KOPT-K1 (cell line): Measurements from ENCODE around the gene RPL13.
"Not testable (repeated sequence)": the region's sequence is repeated elsewhere in the genome, so short reads cannot be mapped to it uniquely, and the experiment has no call there.

Experiments used
- H3K27ac ChIP-seq: fragments of 200-600 bp; sonication (generic); 2 replicates; pipeline ENCODE4 v1.5.1; 2016; ENCODE audit warnings: antibody characterized with exemption, mild to moderate bottlenecking, low read depth, low read length; ENCODE audit not compliant: poor library complexity, severe bottlenecking
- H3K36me3 ChIP-seq: fragments of 200-600 bp; sonication (generic); 2 replicates; pipeline ENCODE4 v1.5.1; 2017; ENCODE audit warnings: antibody characterized with exemption, mild to moderate bottlenecking, low read length, moderate library complexity; ENCODE audit not compliant: insufficient read depth
- H3K9me3 ChIP-seq: fragments of 200-600 bp; sonication (generic); 2 replicates; pipeline ENCODE4 v1.5.1; 2017; ENCODE audit warnings: antibody characterized with exemption, low read length, mild to moderate bottlenecking; ENCODE audit not compliant: insufficient read depth, poor library complexity, severe bottlenecking

Gene RPL13

GRCh38 chr16:89586853-89587252, 26.4 kb downstream of the RPL13 start:
- Histone ChIP-seq H3K9me3 (peaks cover 6% of the 10 kb centered on the region), H3K27ac (no peak overlapping the region), H3K36me3 (peaks cover 5% of the 10 kb centered on the region; the same call in 1 of the 2 replicates)

- H3K36me3 ChIP-seq, H3K27ac ChIP-seq, H3K9me3 ChIP-seq: not testable (repeated sequence)
These were observed 27.2 kb downstream of the RPL13 start for GRCh38 chr16:89587676-89588075.

- no peak overlapping the region for H3K27ac ChIP-seq
- peaks cover 6% of the 10 kb centered on the region for H3K9me3 ChIP-seq
- peaks cover 5% of the 10 kb centered on the region; the same call in 1 of the 2 replicates for H3K36me3 ChIP-seq
These were observed 28.1 kb downstream of the RPL13 start for GRCh38 chr16:89588413-89589109.

- Histone ChIP-seq H3K9me3 (peaks cover 6% of the 10 kb centered on the region), H3K27ac (no peak overlapping the region), H3K36me3 (peaks cover 5% of the 10 kb centered on the region; the same call in 1 of the 2 replicates)
These were observed 28.9 kb downstream of the RPL13 start for GRCh38 chr16:89589241-89589926.

- H3K9me3 ChIP-seq, result no peaks in the 10 kb centered on the region
- H3K36me3 ChIP-seq, result peaks cover 13% of the 10 kb centered on the region; the same call in 1 of the 2 replicates
- H3K27ac ChIP-seq, result peak overlapping the region; percentile 79
These were observed 33.4 kb downstream of the RPL13 start for GRCh38 chr16:89593841-89594240.

GRCh38 chr16:89595330-89596060, 35.0 kb downstream of the RPL13 start:
- peaks cover 13% of the 10 kb centered on the region; the same call in 1 of the 2 replicates for H3K36me3 ChIP-seq
- H3K27ac ChIP-seq, result peak overlapping the region; percentile 79
- H3K9me3 ChIP-seq, result no peaks in the 10 kb centered on the region

GRCh38 chr16:89596061-89596689, 35.7 kb downstream of the RPL13 start:
- Histone ChIP-seq H3K9me3 (no peaks in the 10 kb centered on the region), H3K36me3 (peaks cover 13% of the 10 kb centered on the region; the same call in 1 of the 2 replicates), H3K27ac (peak overlapping the region; percentile 79)

- Histone ChIP-seq H3K27ac (peak overlapping the region; percentile 79), H3K9me3 (no peaks in the 10 kb centered on the region), H3K36me3 (peaks cover 13% of the 10 kb centered on the region; the same call in 1 of the 2 replicates)
These were observed 36.6 kb downstream of the RPL13 start for GRCh38 chr16:89596957-89597649.

- no peaks in the 10 kb centered on the region for H3K9me3 ChIP-seq
- peaks cover 13% of the 10 kb centered on the region; the same call in 1 of the 2 replicates for H3K36me3 ChIP-seq
- no peak overlapping the region for H3K27ac ChIP-seq
These were observed 37.7 kb downstream of the RPL13 start for GRCh38 chr16:89598199-89598598.

- peak overlapping the region; percentile 39 for H3K27ac ChIP-seq
- peaks cover 13% of the 10 kb centered on the region; the same call in 1 of the 2 replicates for H3K36me3 ChIP-seq
These were observed 39.0 kb downstream of the RPL13 start for GRCh38 chr16:89599451-89599858.

GRCh38 chr16:89599902-89600301, 39.4 kb downstream of the RPL13 start:
- no peaks in the 10 kb centered on the region for H3K9me3 ChIP-seq
- peak overlapping the region; percentile 39 for H3K27ac ChIP-seq
- peaks cover 13% of the 10 kb centered on the region; the same call in 1 of the 2 replicates for H3K36me3 ChIP-seq

More at GRCh38 chr16:89599451-89599858, 39.0 kb downstream of the RPL13 start:
- no peaks in the 10 kb centered on the region for H3K9me3 ChIP-seq

- H3K27ac ChIP-seq, result peak overlapping the region; percentile 39
- peaks cover 8% of the 10 kb centered on the region; the same call in 1 of the 2 replicates for H3K36me3 ChIP-seq
- H3K9me3 ChIP-seq, result no peaks in the 10 kb centered on the region
These were observed 39.9 kb downstream of the RPL13 start for GRCh38 chr16:89600427-89600826.

GRCh38 chr16:89600956-89601355, 40.5 kb downstream of the RPL13 start:
- Histone ChIP-seq H3K27ac (no peak overlapping the region), H3K36me3 (peaks cover 3% of the 10 kb centered on the region; the same call in 1 of the 2 replicates), H3K9me3 (no peaks in the 10 kb centered on the region)

GRCh38 chr16:89601906-89602272, 41.4 kb downstream of the RPL13 start:
- Histone ChIP-seq H3K27ac (peak overlapping the region; percentile 64), H3K9me3 (no peaks in the 10 kb centered on the region), H3K36me3 (no peaks in the 10 kb centered on the region)
